ENCODE measurements around the gene COL17A1.

Gene COL17A1

DNA sequence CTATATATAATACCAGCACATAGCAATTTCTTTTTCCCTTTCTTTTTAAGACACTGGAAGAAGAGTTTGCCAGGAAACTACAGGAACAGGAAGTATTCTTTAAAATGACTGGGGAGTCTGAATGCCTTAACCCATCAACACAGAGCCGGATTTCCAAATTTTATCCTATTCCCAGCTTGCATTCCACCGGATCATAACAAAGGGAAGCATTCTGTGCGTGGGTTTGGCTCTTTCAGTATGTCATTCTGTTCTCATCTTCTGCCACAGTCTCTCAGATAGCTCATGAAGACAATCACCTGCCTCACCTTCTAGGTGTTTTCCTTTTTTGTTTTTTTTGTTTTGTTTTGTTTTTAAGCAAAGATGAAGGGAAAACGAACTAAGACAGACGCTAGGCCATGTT is 60.2 kb downstream of the COL17A1 start:
- Mint-ChIP-seq H3K27ac (no peak overlapping the region), H3K27me3 (no peaks in the 10 kb centered on the region), H3K36me3 (peaks cover 23 to 44% of the 10 kb centered on the region in 2 donors), H3K4me3 (no peak overlapping the region), H3K4me1 (no peaks in the 10 kb centered on the region), H3K9me3 (no peaks in the 10 kb centered on the region)
- ATAC-seq (replicated peaks): no peak
- DNase-seq: no peak

DNA sequence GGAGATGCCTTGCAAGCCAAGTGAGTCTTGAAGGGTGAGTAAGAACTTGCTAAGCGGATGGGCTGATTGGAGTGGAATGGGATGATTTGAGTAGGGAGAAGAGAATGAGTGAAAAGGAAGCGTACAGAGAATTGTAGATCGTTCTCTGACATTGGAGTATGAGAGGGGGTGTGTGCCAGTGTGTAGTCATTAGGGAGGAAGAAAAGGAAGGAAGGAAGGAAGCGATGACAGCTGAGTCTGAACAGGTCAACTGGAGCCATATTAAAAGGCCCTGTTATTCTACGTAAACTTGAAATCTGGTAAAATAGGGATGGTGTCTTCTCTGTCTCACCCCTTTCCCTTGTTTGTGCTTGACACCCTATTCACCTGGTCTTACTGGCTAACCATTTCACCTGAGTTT is 63.7 kb downstream of the COL17A1 start:
- no peak overlapping the region for H3K4me3 Mint-ChIP-seq
- H3K27me3 Mint-ChIP-seq: no peaks in the 10 kb centered on the region
- H3K4me1 Mint-ChIP-seq: no peaks in the 10 kb centered on the region
- peaks cover 30 to 47% of the 10 kb centered on the region in 2 donors for H3K36me3 Mint-ChIP-seq
- ATAC-seq (replicated peaks) (no peak), DNase-seq (no peak)
- H3K27ac Mint-ChIP-seq: no peak overlapping the region
- no peaks in the 10 kb centered on the region for H3K9me3 Mint-ChIP-seq

DNA sequence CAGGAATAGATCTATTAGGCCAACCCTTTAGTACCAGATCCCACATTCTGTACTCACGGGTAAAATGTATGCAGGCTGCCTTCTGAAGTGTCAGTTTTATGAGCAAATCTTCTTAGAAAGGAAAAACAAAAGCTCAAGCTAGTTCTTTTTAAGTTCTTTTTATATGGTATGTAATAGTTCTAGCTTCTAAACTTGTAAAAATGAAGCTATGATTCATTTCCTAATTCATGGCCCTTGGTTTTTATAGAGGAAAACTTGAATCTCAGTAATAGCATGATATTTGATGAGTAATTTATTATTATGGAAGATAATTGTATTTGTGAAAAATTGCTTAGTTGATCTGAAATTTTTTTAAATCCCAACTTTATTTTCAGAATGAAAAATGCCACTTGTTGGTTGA is 64.4 kb downstream of the COL17A1 start:
- no peak for ATAC-seq (replicated peaks)

DNA sequence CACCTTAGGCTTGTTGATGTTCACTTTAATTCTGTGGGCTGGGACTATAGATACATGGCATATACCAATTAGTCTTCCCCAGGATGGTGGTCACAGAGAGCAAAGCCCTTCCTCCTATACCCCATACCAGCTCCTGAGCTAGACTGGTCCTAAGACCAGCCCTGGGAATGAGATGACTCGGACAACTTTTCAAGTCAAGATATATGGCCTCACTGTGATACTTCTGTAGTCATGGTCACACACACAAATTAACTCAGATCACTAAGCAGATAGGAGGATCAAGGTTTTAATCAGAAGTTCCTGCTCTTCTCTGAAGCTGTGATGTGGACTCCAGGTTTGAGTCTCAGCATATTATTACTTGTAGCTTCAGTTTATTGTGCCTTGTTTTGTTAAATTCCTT is 65.7 kb downstream of the COL17A1 start:
- Mint-ChIP-seq H3K27me3 (no peaks in the 10 kb centered on the region), H3K9me3 (no peaks in the 10 kb centered on the region), H3K4me1 (no peaks in the 10 kb centered on the region), H3K36me3 (peaks cover 30 to 44% of the 10 kb centered on the region in 2 donors), H3K4me3 (no peak overlapping the region), H3K27ac (no peak overlapping the region)
- no peak for ATAC-seq (replicated peaks)
- DNase-seq: no peak

More for the DNA sequence above, 64.4 kb downstream of the COL17A1 start:
- Mint-ChIP-seq H3K4me1 (no peaks in the 10 kb centered on the region), H3K27ac (no peak overlapping the region), H3K9me3 (no peaks in the 10 kb centered on the region), H3K27me3 (no peaks in the 10 kb centered on the region), H3K4me3 (no peak overlapping the region), H3K36me3 (peaks cover 30 to 47% of the 10 kb centered on the region in 2 donors)
- no peak for DNase-seq

DNA sequence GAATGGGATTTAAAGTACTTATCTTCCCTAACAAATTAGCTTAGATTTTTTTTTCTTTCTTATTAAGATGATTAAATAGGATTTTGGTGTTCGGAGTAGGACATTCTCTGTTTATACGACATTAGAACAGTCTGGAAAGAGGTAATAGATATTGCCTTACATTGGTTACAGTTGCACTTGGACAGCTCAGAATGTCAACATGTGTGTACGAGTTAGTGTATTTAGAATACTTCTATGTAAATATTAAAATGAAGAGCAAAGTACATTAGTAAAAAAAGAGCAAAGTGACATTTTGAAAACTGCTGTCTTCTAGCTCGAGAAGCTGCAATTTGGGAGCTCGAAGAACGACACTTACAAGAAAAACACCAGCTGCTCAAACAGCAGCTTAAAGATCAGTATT is 67.2 kb downstream of the COL17A1 start:
- DNase-seq (no peak), ATAC-seq (replicated peaks) (no peak)
- Mint-ChIP-seq H3K27me3 (no peaks in the 10 kb centered on the region), H3K4me3 (no peak overlapping the region), H3K36me3 (peaks cover 19 to 33% of the 10 kb centered on the region in 2 donors), H3K27ac (no peak overlapping the region), H3K9me3 (no peaks in the 10 kb centered on the region), H3K4me1 (no peaks in the 10 kb centered on the region)

DNA sequence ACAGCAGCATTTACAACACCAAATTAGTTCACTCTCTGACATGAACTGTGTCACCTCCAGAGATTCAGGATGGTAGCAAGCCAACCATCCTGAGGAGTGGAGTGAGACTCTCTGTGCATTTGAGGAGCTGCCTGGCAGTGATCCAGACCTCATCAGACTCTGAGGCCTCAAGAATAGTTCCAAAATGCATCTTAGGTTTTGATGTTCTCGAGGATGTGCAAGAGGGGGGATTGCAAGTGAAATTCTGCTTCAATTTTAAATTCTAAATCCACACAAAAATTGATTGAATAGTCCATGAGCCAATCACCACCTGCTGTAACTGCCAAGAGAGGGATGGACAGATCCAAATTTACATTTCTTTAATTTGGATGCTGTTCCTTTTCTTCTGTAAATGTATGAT is 69.0 kb downstream of the COL17A1 start:
- Mint-ChIP-seq H3K9me3 (no peaks in the 10 kb centered on the region), H3K4me3 (no peak overlapping the region), H3K4me1 (no peaks in the 10 kb centered on the region), H3K27me3 (no peaks in the 10 kb centered on the region), H3K36me3 (peaks cover 11 to 21% of the 10 kb centered on the region in 2 donors), H3K27ac (no peak overlapping the region)
- ATAC-seq (replicated peaks): no peak
- DNase-seq: no peak

DNA sequence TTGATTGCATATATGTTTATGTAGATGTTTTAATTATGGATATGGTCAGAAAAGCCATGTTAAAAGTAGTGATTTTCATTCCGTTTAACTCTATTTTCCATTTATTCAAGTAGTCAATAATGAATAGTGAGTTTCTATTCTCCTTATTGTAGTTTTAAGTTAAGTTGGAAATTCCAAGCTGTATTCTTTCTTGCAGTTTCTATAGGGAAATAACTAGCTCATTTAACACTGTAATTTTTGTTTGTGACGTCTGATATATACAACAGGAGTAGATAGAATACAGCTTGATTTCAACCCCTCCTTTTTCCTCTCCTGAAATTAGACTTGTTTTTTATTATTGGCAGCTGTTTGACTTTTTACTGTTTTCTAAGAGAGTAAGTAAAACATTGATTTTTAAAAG is 71.5 kb downstream of the COL17A1 start:
- Mint-ChIP-seq H3K4me3 (no peak overlapping the region), H3K36me3 (peaks cover 7 to 11% of the 10 kb centered on the region in 2 donors)

DNA sequence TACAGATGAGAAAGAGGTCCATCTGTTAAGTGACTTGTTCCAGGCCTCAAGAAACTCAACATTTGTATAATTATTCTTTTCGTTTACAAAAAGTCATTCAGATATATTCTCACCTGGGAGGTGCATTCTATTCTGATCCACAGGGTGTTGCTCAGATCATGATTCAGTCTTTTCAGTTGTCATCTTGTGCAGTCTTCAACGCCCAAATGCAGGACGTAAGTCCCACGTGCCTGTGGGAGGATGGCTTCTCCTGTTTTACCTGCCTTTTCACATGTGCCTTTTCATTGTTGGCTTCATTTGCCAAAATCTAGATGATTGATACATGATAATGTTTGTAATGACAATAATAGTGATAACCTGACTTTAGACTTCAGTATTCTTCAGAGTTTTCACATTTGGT is 72.2 kb downstream of the COL17A1 start:
- no peak overlapping the region for H3K27ac Mint-ChIP-seq
- H3K9me3 Mint-ChIP-seq: no peaks in the 10 kb centered on the region
- no peak for DNase-seq
- peaks cover 6 to 10% of the 10 kb centered on the region in 2 donors for H3K36me3 Mint-ChIP-seq
- H3K4me3 Mint-ChIP-seq: no peak overlapping the region
- no peaks in the 10 kb centered on the region for H3K27me3 Mint-ChIP-seq
- no peaks in the 10 kb centered on the region for H3K4me1 Mint-ChIP-seq
- no peak for ATAC-seq (replicated peaks)

More for the DNA sequence above, 71.5 kb downstream of the COL17A1 start:
- H3K27me3 Mint-ChIP-seq: no peaks in the 10 kb centered on the region
- DNase-seq (no peak), ATAC-seq (replicated peaks) (no peak)
- no peak overlapping the region for H3K27ac Mint-ChIP-seq
- no peaks in the 10 kb centered on the region for H3K9me3 Mint-ChIP-seq
- H3K4me1 Mint-ChIP-seq: no peaks in the 10 kb centered on the region

DNA sequence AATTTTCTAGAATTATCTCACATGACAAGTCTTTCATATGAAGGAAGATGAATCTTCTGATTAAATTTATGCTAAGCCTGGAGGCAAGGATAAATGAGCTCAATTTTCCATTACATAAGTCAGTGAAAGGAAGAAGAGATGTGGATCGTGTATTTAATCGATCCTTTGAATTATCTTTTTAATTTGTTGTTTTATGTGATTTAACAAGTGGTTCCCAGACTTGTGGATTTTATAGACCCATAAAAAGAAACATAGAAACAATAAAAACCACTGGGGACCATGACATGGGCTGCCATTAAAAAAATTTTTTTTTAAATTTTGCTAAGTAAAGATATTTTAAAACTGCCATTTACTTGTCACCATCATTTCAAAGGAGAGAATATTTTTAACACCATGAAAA is 73.8 kb downstream of the COL17A1 start:
- ATAC-seq (replicated peaks) (no peak), DNase-seq (no peak)
- H3K4me1 Mint-ChIP-seq: no peaks in the 10 kb centered on the region
- no peak overlapping the region for H3K27ac Mint-ChIP-seq
- H3K9me3 Mint-ChIP-seq: no peaks in the 10 kb centered on the region
- no peaks in the 10 kb centered on the region for H3K27me3 Mint-ChIP-seq
- H3K36me3 Mint-ChIP-seq: peaks cover 7 to 10% of the 10 kb centered on the region in 2 donors
- no peak overlapping the region for H3K4me3 Mint-ChIP-seq

DNA sequence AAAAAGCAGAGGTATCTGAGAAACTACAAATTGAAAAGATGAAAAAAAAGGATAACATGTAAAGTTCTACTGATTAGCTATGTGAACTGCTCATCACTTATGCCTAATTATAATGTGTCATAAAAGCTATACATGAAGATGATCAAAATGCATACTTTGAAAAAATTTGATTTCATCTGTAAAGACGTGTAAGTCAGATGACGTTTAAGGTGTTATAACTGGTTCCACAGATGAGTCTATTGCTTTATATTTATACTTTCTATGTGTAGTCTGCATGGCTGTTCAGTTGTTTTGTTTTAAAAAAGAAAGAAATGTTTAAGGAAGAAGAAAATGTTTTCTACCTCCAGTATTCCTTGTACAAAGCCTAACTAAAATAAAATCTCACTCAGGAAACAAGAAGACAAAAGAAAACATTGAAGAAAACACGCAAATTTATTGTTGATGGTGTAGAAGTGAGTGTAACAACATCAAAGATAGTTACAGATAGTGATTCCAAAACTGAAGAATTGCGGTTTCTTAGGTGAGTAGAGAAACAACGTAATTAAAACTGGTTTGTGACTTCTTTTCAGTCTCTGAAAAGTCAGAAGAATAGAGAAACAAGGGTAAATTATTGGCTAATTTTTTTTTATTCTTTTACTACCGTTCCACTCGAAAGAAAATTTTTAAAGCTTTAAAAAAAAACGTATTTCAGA is 80.4 kb downstream of the COL17A1 start:
- H3K27me3 Mint-ChIP-seq: no peaks in the 10 kb centered on the region
- no peaks in the 10 kb centered on the region for H3K9me3 Mint-ChIP-seq
- ATAC-seq (replicated peaks): no peak
- no peak overlapping the region for H3K27ac Mint-ChIP-seq
- peaks cover 16 to 29% of the 10 kb centered on the region in 2 donors for H3K36me3 Mint-ChIP-seq
- DNase-seq: no peak
- no peak overlapping the region for H3K4me3 Mint-ChIP-seq
- no peaks in the 10 kb centered on the region for H3K4me1 Mint-ChIP-seq

DNA sequence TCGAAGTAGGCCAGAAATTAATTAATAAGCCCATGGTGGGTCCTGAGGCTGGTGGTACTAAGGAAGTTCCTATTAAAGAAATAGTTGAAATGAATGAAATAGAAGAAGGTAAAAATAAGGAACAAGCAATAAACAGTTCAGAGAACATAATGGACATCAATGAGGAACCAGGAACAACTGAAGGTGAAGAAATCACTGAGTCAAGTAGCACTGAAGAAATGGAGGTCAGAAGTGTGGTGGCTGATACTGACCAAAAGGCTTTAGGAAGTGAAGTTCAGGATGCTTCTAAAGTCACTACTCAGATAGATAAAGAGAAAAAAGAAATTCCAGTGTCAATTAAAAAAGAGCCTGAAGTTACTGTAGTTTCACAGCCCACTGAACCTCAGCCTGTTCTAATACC is 82.8 kb downstream of the COL17A1 start:
- Mint-ChIP-seq H3K27me3 (no peaks in the 10 kb centered on the region), H3K9me3 (no peaks in the 10 kb centered on the region), H3K4me1 (no peaks in the 10 kb centered on the region), H3K4me3 (no peak overlapping the region), H3K27ac (no peak overlapping the region), H3K36me3 (peaks cover 15 to 30% of the 10 kb centered on the region in 2 donors)
- no peak for DNase-seq
- ATAC-seq (replicated peaks): no peak

DNA sequence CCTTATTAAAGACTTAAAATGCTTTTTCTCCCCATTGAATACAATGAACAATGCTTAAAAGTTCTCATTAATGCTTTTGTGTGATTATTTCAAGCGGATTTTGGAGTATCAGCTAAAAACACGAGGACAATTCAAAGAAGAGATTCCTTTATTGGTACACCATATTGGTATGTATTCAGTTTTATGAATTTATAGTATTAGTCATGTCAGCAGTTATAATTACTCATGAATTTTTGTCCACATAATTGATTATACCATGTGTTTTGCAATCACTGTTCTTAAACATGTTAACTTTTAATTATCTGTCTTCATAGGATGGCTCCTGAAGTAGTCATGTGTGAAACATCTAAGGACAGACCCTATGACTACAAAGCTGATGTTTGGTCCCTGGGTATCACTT is 86.9 kb downstream of the COL17A1 start:
- DNase-seq: no peak

DNA sequence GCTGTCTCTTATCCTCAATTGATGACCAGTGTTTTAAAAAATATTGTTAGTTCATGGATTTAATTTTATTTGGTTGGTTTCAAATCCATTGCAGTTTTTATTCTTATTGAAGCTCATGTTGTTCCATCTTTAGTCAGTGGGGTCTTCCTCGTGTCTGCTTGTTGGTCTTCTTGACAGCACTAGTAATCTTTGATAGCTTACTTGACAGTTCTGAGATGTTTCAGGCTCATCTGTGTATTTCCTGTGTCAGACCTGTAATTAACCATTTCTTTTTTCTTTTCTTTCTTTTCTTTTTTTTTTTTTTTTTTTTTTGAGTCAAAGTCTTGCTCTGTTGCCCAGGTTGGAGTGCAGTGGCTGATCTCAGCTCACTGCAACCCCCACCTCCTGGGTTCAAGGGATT is 90.5 kb downstream of the COL17A1 start:
- ATAC-seq (replicated peaks): no peak
- no peak overlapping the region for H3K27ac Mint-ChIP-seq

More for the DNA sequence above, 86.9 kb downstream of the COL17A1 start:
- Mint-ChIP-seq H3K4me1 (no peaks in the 10 kb centered on the region), H3K27ac (no peak overlapping the region), H3K36me3 (peaks cover 19 to 43% of the 10 kb centered on the region in 2 donors), H3K9me3 (no peaks in the 10 kb centered on the region), H3K27me3 (no peaks in the 10 kb centered on the region), H3K4me3 (no peak overlapping the region)
- no peak for ATAC-seq (replicated peaks)

DNA sequence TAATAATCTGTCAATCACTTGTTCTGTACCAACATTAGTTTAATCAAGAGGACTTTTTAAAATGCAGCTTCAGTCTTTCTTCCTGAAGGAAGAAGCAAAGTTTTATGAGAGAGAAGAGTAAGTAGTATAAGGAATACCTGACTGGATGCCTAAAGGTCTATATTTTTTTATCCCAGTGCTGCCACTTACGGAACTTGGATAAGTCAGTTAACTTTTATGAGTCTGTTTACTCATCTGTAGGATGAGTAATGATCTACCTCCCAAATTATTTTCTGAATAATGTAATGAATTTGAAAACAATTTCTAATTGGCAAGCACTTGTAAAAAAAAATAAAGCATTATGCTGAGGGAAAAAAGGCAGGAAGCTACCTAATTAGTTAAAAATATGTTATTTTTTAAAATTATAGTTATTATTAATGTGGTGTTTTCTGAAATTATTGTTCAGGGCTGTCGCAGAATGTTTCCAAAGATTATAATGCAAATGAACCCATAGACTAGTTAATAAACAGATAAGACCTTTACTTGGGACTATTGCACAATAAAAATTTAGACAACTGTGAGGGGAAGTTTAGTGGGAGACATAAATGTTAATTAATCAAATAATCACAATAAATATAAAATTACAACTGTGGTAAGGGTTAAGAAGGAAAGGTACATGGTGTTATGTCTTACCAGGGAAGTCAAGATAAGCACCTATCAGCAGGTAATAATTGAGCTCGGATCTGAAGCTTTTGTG is 94.1 kb downstream of the COL17A1 start:
- Mint-ChIP-seq H3K9me3 (no peaks in the 10 kb centered on the region), H3K4me1 (peaks cover 8 to 9% of the 10 kb centered on the region in 2 donors), H3K27me3 (no peaks in the 10 kb centered on the region), H3K4me3 (no peak overlapping the region), H3K36me3 (peaks cover 11 to 19% of the 10 kb centered on the region in 2 donors), H3K27ac (no peak overlapping the region)
- DNase-seq: no peak
- no peak for ATAC-seq (replicated peaks)

More for the DNA sequence above, 90.5 kb downstream of the COL17A1 start:
- no peaks in the 10 kb centered on the region for H3K9me3 Mint-ChIP-seq
- H3K27me3 Mint-ChIP-seq: no peaks in the 10 kb centered on the region
- peaks cover 0 to under 1% of the 10 kb centered on the region in 2 donors for H3K4me1 Mint-ChIP-seq
- no peak for DNase-seq
- no peak overlapping the region for H3K4me3 Mint-ChIP-seq
- peaks cover 15 to 31% of the 10 kb centered on the region in 2 donors for H3K36me3 Mint-ChIP-seq

DNA sequence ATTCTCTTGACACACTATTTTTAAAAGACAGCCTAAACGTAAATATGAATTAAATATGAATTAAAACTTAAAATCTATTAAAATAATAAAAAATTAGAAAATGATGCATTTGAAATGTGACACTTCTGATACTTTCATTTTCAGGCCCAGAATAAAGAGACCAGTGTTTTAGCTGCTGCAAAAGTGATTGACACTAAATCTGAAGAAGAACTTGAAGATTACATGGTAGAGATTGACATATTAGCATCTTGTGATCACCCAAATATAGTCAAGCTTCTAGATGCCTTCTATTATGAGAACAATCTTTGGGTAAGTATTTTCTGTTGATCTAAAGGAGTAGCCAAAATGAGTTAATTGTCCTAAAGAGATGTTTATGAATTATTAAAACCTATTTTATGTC is 95.1 kb downstream of the COL17A1 start:
- DNase-seq: no peak
- no peak overlapping the region for H3K27ac Mint-ChIP-seq
- no peaks in the 10 kb centered on the region for H3K27me3 Mint-ChIP-seq
- ATAC-seq (replicated peaks): no peak
- peaks cover 9 to 18% of the 10 kb centered on the region in 2 donors for H3K36me3 Mint-ChIP-seq
- no peak overlapping the region for H3K4me3 Mint-ChIP-seq
- no peaks in the 10 kb centered on the region for H3K9me3 Mint-ChIP-seq
- H3K4me1 Mint-ChIP-seq: peaks cover 12 to 13% of the 10 kb centered on the region in 2 donors

Data from stimulated activated naive B cell treated with anti-CD40 and anti-IgM and Interleukin-4, amounts not matched to agents 10 μg/mL and 1 μg/mL and 100 μg/mL, for 72 hours (primary cell).